HepG2 (cell line): Measurements from ENCODE around the gene WDR27. TPM values are rescaled to one million over a fixed set of nuclear protein-coding genes. Genes with fewer than 3 reads are reported as not detected.

Experiments used
- ATF5 ChIP-seq: sonication (generic); formaldehyde crosslinking; IDR thresholded peaks from 2 replicates; pipeline ENCODE4 v1.4.0; 2020; ENCODE audit warnings: mild to moderate bottlenecking, low read depth, missing genetic modification reagents
- FOXA1 ChIP-seq, 2 experiments: fragments of 450-650 bp in 1 of 2; sonication (generic) in 1 of 2; formaldehyde crosslinking in 1 of 2; IDR thresholded peaks; 2 replicates each; pipeline versions ENCODE4 v1.4.0 to v1.6.1; 2016 to 2020; ENCODE audit warnings: missing genetic modification reagents in 1 of 2
- HIVEP1 ChIP-seq: sonication (generic); formaldehyde crosslinking; IDR thresholded peaks from 2 replicates; pipeline ENCODE4 v1.4.0; 2020; ENCODE audit warnings: mild to moderate bottlenecking, missing genetic modification reagents
- KDM1A ChIP-seq: IDR thresholded peaks from 2 replicates; pipeline ENCODE4 v1.6.1; 2016; ENCODE audit warnings: missing compliant biosample characterization
- MTF2 ChIP-seq: sonication (generic); formaldehyde crosslinking; IDR thresholded peaks from 2 replicates; pipeline ENCODE4 v1.5.0; 2020; ENCODE audit warnings: missing genetic modification reagents, borderline replicate concordance
- NFE2L2 ChIP-seq: fragments of 150-350 bp; IDR thresholded peaks from 2 replicates; pipeline ENCODE4 v1.6.1; 2014; ENCODE audit warnings: low read length
- RARG ChIP-seq: sonication (generic); formaldehyde crosslinking; IDR thresholded peaks from 2 replicates; pipeline ENCODE4 v1.4.0; 2020; ENCODE audit warnings: low read depth, mild to moderate bottlenecking, missing genetic modification reagents
- RCOR2 ChIP-seq: IDR thresholded peaks from 2 replicates; pipeline ENCODE4 v1.6.1; 2016; ENCODE audit warnings: missing biosample characterization, missing genetic modification reagents
- SMAD9 ChIP-seq: sonication (generic); formaldehyde crosslinking; IDR thresholded peaks from 2 replicates; pipeline ENCODE4 v1.5.1; 2020; ENCODE audit warnings: mild to moderate bottlenecking, missing genetic modification reagents
- SUZ12 ChIP-seq: fragments of 150-350 bp; IDR thresholded peaks from 2 replicates; pipeline ENCODE4 v1.6.1; 2014; ENCODE audit warnings: low read depth, low read length
- ZC3H4 ChIP-seq: sonication (generic); formaldehyde crosslinking; IDR thresholded peaks from 2 replicates; pipeline ENCODE4 v1.4.0; 2020; ENCODE audit warnings: missing genetic modification reagents, borderline replicate concordance
- ZNF180 ChIP-seq: sonication (generic); formaldehyde crosslinking; IDR thresholded peaks from 2 replicates; pipeline ENCODE4 v1.4.0; 2020; ENCODE audit warnings: low read depth, missing genetic modification reagents, borderline replicate concordance
- ZNF546 ChIP-seq: sonication (generic); formaldehyde crosslinking; conservative IDR thresholded peaks from 2 replicates; pipeline ENCODE4 v1.8.1; 2023; ENCODE audit warnings: mild to moderate bottlenecking, missing genetic modification reagents
- ZNF562 ChIP-seq: sonication (generic); formaldehyde crosslinking; IDR thresholded peaks from 2 replicates; pipeline ENCODE4 v1.8.0; 2022; ENCODE audit warnings: missing genetic modification reagents, borderline replicate concordance
- ZNF687 ChIP-seq: sonication (generic); formaldehyde crosslinking; IDR thresholded peaks from 2 replicates; pipeline ENCODE4 v1.5.1; 2020; ENCODE audit warnings: mild to moderate bottlenecking, missing genetic modification reagents, moderate library complexity
- ZNF891 ChIP-seq: sonication (generic); formaldehyde crosslinking; IDR thresholded peaks from 2 replicates; pipeline ENCODE4 v1.5.0; 2020; ENCODE audit warnings: mild to moderate bottlenecking, missing genetic modification reagents
- polyA plus RNA-seq, 8 experiments: library from polyadenylated mRNA; depleted of rRNA in 3 of 8; stranded (reverse) in 7 of 8; unstranded in 1 of 8; fragments of >200 nt; fragmentation: Illumina TruSeq in 4 of 8; extraction: Trizol in 4 of 8; gene quantifications; 2 replicates each; pipeline versions ENCODE4 v1.2.1 to v1.2.3, GENCODE V29; 2011 to 2016; ENCODE audit warnings: low read depth in 4 of 8, missing spikeins in 1 of 8, mixed read lengths in 1 of 8; ENCODE audit not compliant: insufficient read depth in 1 of 8
- total RNA-seq, 5 experiments: library from RNA; depleted of rRNA; stranded (reverse); fragments of >200 nt; fragmentation: Illumina TruSeq; extraction: Trizol; gene quantifications; 2 replicates each; pipeline ENCODE4 v1.2.3, GENCODE V29; 2016; ENCODE audit warnings: low read depth in 1 of 5
- TF ChIP-seq, protein P1 (sequence below): IDR thresholded peaks from 2 replicates; pipeline ENCODE4 v1.6.1; 2016; ENCODE audit warnings: missing compliant biosample characterization, missing genetic modification reagents, borderline replicate concordance
- TF ChIP-seq, protein P2 (sequence below): sonication (generic); formaldehyde crosslinking; IDR thresholded peaks from 2 replicates; pipeline ENCODE4 v1.8.1; 2023; ENCODE audit warnings: mild to moderate bottlenecking, moderate library complexity, missing genetic modification reagents
- TF ChIP-seq, protein P3 (sequence below): sonication (generic); formaldehyde crosslinking; IDR thresholded peaks from 2 replicates; pipeline ENCODE4 v1.5.0; 2020; ENCODE audit warnings: missing genetic modification reagents
- TF ChIP-seq, protein P4 (sequence below): sonication (generic); formaldehyde crosslinking; IDR thresholded peaks from 2 replicates; pipeline ENCODE4 v1.4.0; 2020; ENCODE audit warnings: missing genetic modification reagents

WDR27 gene
- total and polyA plus RNA-seq, 2 of the 13 experiments (the other 11 are each of a cell fraction or from before 2014, with no cell fraction given): 34.1 to 80.3 TPM

GRCh38 chr6:169724494-169725124 is 22.8 kb upstream of the WDR27 start, which contains the start of gene PHF10 (continued):
- no peak for TF ChIP-seq FOXA1 (IDR thresholded peaks at IDR 0.05)
- 0 out of 2 replicates have a peak, but pooled peaks have one; percentile 26 for TF ChIP-seq FOXA1 (CRISPR knock-in tag; IDR thresholded peaks at IDR 0.05)
- peak; percentile 96 for TF ChIP-seq ZNF546 (CRISPR knock-in tag)
- no peak for TF ChIP-seq ZNF180 (CRISPR knock-in tag)
- TF ChIP-seq ZNF891 (CRISPR knock-in tag): peak; percentile 97
- TF ChIP-seq, protein P1, sequence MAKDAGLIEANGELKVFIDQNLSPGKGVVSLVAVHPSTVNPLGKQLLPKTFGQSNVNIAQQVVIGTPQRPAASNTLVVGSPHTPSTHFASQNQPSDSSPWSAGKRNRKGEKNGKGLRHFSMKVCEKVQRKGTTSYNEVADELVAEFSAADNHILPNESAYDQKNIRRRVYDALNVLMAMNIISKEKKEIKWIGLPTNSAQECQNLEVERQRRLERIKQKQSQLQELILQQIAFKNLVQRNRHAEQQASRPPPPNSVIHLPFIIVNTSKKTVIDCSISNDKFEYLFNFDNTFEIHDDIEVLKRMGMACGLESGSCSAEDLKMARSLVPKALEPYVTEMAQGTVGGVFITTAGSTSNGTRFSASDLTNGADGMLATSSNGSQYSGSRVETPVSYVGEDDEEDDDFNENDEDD: peak; percentile 84; the same call in 1 of the 2 replicates
- TF ChIP-seq ZC3H4 (CRISPR knock-in tag): peak; percentile 93
- no peak for TF ChIP-seq NFE2L2
- TF ChIP-seq ATF5 (CRISPR knock-in tag): no peak; the same call in 1 of the 2 replicates
- peak; percentile 95 for TF ChIP-seq ZNF687
- TF ChIP-seq ZNF562 (CRISPR knock-in tag): peak; percentile 91
- TF ChIP-seq SMAD9 (CRISPR knock-in tag): no peak
- TF ChIP-seq RCOR2 (CRISPR knock-in tag): no peak
- no peak for TF ChIP-seq RARG (CRISPR knock-in tag)
- TF ChIP-seq, protein P2, sequence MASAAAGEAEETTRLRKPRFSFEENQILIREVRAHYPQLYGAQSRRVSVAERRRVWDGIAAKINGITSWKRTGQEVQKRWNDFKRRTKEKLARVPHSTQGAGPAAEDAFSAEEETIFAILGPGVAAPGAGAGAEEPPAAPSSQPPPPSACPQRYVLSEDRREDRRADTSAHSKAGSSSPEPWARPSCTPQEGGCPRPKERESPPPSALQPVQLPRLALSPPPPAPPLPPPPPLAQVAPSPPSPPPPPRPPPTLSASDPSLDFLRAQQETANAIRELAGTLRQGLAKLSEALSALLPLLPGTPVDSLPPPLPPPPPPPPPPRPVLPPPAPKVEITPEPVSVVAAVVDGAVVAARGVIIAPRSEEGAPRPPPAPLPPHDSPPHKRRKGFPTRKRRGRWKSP (CRISPR knock-in tag): peak; percentile 10; the same call in 1 of the 2 replicates
- no peak for TF ChIP-seq KDM1A (CRISPR knock-in tag)
- peak; percentile 83; the same call in 1 of the 2 replicates for TF ChIP-seq MTF2
- TF ChIP-seq, protein P3, sequence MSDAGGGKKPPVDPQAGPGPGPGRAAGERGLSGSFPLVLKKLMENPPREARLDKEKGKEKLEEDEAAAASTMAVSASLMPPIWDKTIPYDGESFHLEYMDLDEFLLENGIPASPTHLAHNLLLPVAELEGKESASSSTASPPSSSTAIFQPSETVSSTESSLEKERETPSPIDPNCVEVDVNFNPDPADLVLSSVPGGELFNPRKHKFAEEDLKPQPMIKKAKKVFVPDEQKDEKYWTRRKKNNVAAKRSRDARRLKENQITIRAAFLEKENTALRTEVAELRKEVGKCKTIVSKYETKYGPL (CRISPR knock-in tag): 0 out of 2 replicates have a peak, but pooled peaks have one; percentile 48
- TF ChIP-seq SUZ12: no peak
- TF ChIP-seq, protein P4, sequence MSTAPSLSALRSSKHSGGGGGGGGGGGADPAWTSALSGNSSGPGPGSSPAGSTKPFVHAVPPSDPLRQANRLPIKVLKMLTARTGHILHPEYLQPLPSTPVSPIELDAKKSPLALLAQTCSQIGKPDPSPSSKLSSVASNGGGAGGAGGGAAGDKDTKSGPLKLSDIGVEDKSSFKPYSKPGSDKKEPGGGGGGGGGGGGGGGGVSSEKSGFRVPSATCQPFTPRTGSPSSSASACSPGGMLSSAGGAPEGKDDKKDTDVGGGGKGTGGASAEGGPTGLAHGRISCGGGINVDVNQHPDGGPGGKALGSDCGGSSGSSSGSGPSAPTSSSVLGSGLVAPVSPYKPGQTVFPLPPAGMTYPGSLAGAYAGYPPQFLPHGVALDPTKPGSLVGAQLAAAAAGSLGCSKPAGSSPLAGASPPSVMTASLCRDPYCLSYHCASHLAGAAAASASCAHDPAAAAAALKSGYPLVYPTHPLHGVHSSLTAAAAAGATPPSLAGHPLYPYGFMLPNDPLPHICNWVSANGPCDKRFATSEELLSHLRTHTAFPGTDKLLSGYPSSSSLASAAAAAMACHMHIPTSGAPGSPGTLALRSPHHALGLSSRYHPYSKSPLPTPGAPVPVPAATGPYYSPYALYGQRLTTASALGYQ (CRISPR knock-in tag): peak; percentile 20
- peak; percentile 95 for TF ChIP-seq HIVEP1 (CRISPR knock-in tag)
